GM19438 (cell line): ENCODE results near the gene DNAI4.

ENCODE experiments used
- ATAC-seq: cut with Tn5 transposase; IDR thresholded peaks from one replicate; pipeline ENCODE4 v1.9.1; 2021; ENCODE audit warnings: low read depth; ENCODE audit not compliant: unreplicated experiment

Gene DNAI4

DNA sequence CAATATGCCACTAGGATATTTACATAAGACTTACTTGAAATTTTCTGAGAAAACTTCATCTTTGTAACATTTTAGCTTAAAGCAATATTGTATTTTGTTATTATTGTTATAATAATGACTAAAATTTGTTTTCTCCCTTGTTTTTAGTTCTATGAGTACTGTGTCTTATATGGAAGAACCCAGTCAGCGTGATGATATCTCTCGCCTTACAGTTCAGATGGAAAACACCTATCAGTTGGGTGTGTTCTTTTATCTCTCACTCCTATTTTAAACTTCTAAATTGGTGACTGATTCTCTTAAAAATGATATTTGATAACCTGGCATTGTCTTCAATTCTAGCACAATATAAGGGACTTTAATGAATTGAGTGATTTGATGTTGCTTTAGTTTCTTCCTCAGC, 154.4 kb downstream of the DNAI4 start:
- no peak for ATAC-seq

DNA sequence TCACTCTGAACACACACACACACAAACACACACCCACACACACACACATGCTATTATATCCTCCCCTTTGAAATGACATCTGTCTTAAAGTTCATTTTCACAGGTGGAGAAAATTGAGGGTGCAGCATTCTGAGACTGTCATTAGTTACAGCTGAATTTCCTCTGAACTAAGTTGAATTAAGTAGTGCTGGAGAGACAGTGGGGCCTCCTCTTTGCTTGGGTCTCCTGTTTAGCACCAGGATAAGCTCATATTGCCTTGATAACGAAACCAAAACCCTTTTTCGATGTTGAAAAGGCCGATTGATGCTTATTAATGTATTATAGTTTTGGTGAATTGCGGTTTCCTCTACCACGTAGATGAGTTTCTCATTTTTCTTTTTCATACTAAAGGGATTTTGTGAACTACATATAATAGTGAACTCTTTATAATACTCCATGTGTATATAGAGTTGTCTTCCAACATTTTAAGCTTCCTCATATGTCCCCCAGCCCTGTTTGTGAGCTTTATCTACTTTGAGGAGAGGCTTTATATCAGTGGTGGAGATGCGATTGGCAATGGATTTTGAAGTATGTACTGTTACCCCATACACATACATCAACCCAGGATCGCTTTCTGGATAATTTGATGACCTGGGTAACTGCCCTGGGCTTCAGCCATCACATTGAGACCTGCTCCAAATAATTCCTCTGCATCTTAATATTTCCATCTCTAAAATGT, 155.0 kb downstream of the DNAI4 start:
- no peak for ATAC-seq

DNA sequence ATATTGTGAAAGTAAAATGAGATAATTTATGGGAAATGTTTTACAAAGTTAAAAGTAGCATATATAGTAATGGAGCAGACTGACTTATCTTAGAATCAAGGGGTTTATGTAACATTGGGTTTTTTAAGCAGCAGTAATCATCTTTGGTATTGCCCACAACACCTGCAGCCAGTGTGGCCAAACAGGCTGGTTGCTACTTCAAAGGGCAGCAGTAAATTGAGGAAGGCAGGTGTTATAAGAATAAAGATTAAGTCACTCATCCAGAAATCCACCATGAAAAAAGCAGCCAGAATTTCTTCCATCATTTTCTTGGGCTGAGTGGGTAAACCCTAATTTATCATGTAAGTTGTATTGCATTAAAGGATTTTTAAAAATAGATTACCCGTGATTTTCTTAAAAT, 155.7 kb downstream of the DNAI4 start:
- no peak for ATAC-seq

DNA sequence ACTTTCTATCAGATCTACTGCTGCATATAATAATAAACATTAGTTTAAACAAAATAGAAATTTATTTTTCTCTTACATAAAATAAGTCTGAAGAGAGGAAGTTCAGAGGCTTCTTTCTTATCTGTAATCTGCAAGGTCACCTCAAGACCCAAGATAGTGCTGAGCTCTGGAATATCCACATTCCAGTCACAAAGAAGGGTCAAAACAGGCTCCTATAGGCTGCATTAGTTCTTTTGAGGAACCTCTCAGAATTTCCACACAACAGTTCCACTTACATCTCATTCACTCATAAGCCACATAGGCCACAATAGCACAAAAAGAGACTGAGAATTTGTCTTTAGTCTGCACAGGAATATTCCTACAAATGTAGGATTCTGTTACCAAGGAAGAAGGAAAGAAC, 157.0 kb downstream of the DNAI4 start:
- ATAC-seq, result no peak

DNA sequence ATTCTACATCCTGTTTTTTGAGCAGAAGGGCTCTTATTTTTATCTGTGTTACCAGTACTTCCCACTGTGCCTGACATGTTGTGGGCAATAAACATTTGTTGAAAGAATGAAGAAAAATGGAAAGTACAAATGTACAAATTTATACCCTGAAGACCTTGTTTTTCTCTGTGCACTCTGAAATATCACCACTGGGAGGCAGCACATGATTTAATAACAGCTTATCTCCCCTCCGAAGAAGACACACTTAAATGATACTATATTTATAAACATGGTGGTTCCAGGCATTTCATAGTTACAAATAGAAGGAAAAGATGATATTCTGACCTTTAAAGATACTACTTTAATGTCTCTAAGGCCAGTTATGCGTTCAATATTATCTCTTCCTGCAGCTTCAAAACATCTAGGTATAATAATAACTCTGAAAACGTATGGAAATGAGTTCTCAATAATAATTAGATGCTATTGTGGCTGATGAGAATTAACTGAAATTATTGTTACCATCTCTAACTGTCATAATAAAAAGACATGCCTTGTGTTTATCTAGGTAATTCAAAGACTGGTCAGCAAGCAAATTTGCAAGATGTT, 159.6 kb downstream of the DNAI4 start:
- ATAC-seq, result peak; percentile 81
